ENCODE results near the gene COG8.

Gene COG8

DNA sequence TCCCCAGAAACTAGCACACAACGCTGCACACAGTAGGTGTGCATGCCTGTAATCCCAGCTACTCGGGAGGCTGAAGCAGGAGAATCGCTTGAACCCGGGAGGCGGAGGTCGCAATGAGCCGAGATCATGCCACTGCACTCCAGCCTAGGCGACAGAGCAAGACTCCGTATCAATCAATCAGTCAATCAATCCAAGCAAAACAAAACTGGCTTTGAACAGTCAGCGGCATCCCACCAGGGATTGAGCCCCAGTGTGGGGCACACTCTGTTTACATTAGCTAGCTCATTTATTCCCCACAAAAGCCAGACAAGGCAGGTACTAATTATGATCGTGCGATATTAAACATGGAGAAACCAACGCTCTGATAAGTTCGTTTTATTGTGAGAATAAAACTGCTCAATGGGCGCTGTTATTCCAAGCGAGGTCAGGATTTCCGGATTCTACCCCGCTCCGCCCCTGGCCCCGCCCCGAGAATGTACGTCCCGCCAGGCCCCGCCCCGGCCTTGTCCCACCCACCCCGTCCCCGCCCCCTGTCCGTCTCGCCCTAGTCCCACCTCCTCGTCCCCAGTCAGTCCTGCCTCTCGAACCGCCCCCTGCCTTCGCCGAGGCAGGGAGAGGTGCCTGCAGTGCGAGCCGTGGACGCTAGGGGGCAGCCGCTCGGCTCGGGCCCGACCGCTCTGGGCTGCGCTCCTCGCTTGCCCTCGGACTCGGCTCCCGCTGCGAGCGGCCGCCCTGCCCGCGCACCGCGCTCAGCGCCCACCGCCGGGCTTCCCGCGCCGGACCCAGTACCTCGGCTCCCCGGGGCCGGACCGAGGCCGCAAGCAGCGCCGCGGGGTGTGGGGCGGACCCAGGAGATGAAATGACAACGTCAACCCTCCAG lies 28.5 kb downstream of the COG8 start, which contains the start of gene VPS4A:
VPS4A (plus strand) TSS at position 698 of the 880 bp plus-strand sequence; CDS start at position 860, 162 bp downstream.
- in situ Hi-C loops (cut with HindIII; ENCODE audit: low sequenced_read_pairs) = no loop called here
- TF ChIP-seq, protein P1, sequence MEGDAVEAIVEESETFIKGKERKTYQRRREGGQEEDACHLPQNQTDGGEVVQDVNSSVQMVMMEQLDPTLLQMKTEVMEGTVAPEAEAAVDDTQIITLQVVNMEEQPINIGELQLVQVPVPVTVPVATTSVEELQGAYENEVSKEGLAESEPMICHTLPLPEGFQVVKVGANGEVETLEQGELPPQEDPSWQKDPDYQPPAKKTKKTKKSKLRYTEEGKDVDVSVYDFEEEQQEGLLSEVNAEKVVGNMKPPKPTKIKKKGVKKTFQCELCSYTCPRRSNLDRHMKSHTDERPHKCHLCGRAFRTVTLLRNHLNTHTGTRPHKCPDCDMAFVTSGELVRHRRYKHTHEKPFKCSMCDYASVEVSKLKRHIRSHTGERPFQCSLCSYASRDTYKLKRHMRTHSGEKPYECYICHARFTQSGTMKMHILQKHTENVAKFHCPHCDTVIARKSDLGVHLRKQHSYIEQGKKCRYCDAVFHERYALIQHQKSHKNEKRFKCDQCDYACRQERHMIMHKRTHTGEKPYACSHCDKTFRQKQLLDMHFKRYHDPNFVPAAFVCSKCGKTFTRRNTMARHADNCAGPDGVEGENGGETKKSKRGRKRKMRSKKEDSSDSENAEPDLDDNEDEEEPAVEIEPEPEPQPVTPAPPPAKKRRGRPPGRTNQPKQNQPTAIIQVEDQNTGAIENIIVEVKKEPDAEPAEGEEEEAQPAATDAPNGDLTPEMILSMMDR (IDR thresholded peaks at IDR 0.05; ENCODE audit: low read depth, low read length) = peak; percentile 89
- H3K4me3 ChIP-seq (ENCODE audit: low read depth, low read length) = peak within 1 kb of the TSS; percentile 84
- peak; percentile 97 for DNase-seq (ENCODE audit: low read depth, low spot score)

DNA sequence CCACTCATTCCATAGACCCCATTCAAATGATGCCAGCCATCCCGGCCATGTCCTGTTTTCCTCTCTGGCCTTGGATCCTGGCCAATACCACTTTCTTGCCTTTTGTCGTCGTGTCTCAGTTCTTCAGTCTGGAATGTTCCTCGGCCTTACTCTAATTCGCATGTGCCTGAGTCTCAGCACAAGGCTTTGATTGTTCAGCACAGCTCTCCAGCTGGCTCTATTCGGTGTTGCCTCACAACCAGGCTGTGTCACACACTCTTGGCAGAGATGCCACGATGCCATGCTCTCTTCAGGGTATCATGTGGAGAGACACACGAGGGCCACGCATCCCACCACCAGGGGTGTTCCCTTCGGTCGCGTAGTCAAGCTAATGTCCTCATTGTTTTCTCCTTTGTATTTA lies 30.0 kb downstream of the COG8 start:
- in situ Hi-C loops (cut with HindIII; ENCODE audit: low sequenced_read_pairs) = no loop called here
- DNase-seq (ENCODE audit: low read depth, low spot score) = no peak
- TF ChIP-seq, protein P1 (IDR thresholded peaks at IDR 0.05; ENCODE audit: low read depth, low read length) = no peak
- H3K4me3 ChIP-seq (ENCODE audit: low read depth, low read length) = no peak overlapping the region

DNA sequence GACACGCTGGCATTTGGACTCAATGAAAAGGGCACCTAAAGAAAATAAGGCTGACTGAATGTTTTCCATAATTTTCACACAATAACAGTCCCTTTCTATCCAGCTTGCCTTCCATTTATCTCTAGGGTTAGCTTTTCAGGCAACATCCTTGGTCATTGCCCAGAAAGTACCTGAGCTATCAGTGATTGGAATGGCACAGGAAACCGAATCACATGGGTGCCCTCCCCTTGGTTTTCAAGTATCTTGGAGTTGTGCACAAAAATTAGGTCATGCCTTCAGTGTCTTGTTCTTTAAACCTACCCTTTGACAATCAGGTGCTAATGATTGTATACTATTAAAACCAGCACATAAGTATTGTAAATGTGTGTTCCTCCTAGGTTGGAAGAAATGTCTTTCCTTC lies 31.5 kb downstream of the COG8 start:
- TF ChIP-seq, protein P1 (IDR thresholded peaks at IDR 0.05; ENCODE audit: low read depth, low read length) = no peak
- no peak overlapping the region for H3K4me3 ChIP-seq (ENCODE audit: low read depth, low read length)
- in situ Hi-C loops (cut with HindIII; ENCODE audit: low sequenced_read_pairs) = no loop called here
- no peak for DNase-seq (ENCODE audit: low read depth, low spot score)

DNA sequence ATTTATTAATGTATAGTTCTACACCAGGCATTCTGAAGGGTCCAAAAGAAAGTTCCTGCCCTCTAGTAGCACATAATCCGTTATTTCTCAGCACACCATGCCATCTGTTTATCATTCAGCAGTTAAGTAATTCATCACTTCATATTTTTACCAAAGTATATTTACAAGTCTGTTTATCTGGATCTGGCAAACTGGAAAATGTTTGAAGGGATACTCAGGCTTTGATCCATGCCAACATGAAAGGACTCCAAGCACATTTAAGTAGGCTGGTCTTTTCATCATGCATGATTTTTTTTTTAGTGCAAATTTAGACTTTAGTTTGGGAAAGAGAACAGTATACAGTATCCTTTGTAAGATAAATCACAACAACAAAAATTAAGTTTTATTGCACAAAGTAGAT lies 32.3 kb downstream of the COG8 start:
- in situ Hi-C loops (cut with HindIII; ENCODE audit: low sequenced_read_pairs) = no loop called here
- no peak overlapping the region for H3K4me3 ChIP-seq (ENCODE audit: low read depth, low read length)
- no peak for DNase-seq (ENCODE audit: low read depth, low spot score)
- TF ChIP-seq, protein P1 (IDR thresholded peaks at IDR 0.05; ENCODE audit: low read depth, low read length) = no peak

DNA sequence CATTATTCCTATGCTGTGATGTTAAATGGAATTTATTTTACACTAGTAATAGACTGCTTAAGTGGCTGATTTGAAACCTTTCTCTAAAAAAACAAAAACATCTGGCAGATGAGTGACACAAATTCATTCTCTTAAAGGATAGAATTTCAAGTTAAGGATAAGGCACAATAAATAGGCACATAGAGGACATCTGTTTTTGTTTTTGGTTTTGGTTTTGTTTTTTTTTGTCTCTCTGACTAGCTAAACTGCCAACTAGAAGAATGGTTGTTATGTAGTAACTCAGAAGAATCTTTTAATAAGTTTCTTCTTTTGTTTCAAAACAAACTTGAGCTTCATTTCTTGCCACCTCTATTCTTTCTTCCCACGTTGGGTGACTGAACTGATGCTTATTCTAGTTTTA lies 33.3 kb downstream of the COG8 start:
- H3K4me3 ChIP-seq (ENCODE audit: low read depth, low read length) = no peak overlapping the region
- in situ Hi-C loops (cut with HindIII; ENCODE audit: low sequenced_read_pairs) = no loop called here
- TF ChIP-seq, protein P1 (IDR thresholded peaks at IDR 0.05; ENCODE audit: low read depth, low read length) = no peak
- DNase-seq (ENCODE audit: low read depth, low spot score) = no peak

DNA sequence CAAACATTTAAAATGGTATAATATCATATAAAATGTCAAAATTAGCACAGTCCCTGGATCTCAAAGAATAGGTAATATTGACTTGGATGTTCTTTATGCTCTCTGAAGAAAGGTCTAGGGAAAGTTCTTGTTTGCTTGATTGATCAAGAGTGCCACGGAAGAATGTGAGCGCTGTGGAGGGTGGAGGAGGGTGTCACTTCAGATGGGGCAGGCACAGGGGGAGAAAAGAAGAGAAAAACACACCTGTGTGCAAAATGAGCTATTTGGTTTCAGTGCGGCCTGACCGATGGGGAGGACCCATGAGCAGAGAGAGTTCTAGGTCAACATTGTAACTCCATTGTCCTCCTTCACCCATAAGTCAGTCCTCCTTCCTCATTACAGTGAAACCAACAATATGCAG lies 37.1 kb downstream of the COG8 start:
- DNase-seq (ENCODE audit: low read depth, low spot score) = no peak
- in situ Hi-C loops (cut with HindIII; ENCODE audit: low sequenced_read_pairs) = no loop called here
- TF ChIP-seq, protein P1 (IDR thresholded peaks at IDR 0.05; ENCODE audit: low read depth, low read length) = no peak
- no peak overlapping the region for H3K4me3 ChIP-seq (ENCODE audit: low read depth, low read length)
